ENCODE results near the gene SHLD1.
"Not testable (repeated sequence)": the region's sequence is repeated elsewhere in the genome, so short reads cannot be mapped to it uniquely, and the experiment has no call there.

Gene SHLD1

DNA sequence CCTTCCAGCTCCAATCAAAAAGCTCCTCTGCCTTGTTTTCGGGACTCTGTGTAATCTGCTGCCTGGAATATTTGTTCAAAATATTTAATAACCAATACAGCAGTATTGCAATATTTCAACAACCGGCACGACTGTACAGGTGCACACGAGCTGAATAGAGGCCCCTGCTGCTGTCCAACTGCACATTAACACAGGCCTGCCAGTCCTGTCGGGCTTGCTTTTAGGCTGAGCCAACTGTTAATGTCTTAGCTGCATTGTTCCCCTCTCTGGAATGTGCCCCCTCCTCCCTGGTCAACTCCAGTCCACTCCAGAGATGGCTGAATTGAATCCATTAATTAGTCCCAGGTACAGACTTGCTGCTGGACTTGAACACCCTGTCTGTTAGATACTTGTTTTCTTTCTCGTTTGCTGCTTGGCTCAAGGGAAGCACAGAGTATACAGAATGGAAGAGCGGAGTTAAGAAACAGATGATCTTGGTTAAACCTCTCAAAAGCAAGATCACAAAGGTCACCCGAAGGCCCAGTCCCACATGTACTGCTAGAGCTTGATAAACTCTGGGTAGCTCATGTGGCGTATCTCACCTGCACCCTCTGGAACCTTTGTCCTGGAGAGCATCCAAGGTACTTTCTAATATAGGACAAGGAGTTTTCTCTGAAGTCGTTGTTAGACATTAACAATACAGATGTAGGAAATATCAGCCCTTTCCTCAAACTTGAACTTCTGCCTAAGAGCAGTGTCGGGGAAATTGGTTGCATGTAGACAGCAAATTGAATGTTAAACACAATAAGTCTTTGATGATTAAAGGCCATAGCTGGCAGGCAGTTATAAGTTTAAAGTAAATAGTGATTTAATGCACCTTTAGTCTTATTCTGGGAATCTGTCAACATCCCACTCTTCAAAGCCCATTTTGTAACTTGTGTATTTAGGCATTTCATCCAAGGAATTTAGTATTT lies 31.9 kb downstream of the SHLD1 start:
- no peak for DNase-seq

DNA sequence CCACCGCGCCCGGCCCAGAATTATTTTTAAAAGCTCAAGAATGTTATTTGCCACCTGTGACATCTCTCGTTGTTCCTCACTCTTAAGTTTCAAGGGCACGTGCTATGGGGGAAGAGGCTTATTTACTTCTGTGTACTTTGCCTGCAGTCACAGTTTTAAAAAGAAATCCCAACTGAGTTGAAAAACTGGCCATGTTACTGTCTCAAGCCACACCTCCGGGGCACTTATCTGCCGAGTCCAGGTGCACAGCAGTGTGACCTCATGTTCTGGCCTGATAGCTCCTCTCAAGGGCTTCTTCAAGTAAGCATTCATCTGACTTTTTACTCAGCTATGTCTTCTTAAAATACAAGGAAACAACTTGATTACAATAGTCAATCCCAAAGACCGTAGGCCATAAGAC lies 34.5 kb downstream of the SHLD1 start:
- no peak for DNase-seq

DNA sequence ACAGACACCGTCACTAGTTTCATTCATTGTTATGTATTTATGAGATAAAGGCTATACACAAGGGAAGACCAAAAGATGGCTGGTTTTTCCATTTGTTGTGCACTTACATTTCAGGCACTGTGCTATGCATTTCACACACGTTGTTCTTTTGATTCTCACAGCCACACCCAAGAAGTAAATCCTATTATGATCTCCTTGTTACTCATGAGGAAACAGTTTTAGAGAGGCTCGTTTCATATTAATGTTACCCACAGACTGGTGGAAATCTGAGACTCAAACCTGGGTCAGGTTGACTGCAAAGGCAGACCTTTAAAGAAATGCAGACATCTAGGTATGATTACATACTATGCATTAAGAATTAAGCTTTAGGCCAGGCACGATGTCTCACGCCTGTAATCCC lies 34.9 kb downstream of the SHLD1 start:
- no peak for DNase-seq

DNA sequence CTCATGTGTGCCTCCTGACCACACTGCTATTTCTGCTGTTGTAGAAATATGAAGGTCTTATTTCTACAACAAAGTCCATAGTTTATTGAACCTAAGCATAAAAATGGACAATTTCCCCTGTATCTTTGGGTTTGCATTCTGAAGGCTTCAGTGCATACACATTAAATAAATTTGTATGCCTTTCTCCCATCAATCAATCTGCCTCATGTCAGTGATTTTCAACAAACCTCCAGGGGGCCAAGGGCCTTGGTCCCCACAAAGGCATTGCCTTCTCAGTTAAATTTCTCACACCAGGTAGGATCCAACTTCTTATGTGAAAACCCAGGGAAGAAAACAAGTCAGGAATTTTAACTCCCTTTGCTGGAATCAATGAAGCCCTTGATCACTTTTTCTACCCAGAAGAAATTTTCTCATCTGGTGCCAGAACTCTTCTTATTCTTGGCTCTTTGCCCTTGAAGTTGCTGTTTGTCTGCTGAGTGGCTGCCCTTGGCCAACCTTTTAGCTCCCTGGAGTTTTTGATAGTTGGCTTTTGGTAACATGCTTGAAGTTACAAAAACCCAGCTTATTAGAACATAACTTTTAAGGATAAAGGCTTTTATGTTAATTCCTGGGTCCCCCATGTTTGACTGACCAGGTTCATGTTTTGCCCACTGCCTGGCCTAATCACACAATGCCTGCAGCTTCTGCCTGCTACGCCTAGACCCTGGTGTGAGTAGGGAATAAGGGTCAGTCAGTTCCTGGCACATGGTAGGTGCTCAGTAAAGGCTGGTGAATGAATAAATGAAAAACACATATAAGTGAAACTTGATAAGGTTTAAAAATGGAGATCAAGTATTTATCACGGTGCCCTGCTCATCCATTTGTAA lies 37.0 kb downstream of the SHLD1 start:
- DNase-seq, result no peak

GRCh38 chr20:5787796-5788165 lies 37.6 kb downstream of the SHLD1 start:
- no peak for DNase-seq

GRCh38 chr20:5788385-5788895 lies 38.2 kb downstream of the SHLD1 start:
- DNase-seq, result peak; percentile 57

DNA sequence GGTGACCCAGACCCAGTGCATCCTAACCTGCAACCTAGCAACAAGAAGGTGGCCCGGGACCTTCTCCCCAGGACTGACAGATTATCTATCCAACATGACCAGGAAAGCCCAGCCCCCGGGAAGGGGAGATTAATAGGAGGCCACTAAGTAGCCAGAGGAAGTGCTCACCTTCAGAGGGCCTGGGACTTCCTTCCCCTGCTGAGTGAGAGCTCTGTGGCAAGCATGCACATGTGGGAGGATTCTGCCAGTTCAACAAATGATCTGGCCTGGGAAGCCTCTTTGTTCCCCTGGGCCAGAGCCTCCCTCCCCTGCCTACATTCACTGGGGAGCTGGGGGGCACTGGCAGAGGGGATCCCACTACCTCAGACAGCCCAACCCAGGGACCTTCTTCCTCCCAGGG lies 39.6 kb downstream of the SHLD1 start:
- DNase-seq, result no peak

DNA sequence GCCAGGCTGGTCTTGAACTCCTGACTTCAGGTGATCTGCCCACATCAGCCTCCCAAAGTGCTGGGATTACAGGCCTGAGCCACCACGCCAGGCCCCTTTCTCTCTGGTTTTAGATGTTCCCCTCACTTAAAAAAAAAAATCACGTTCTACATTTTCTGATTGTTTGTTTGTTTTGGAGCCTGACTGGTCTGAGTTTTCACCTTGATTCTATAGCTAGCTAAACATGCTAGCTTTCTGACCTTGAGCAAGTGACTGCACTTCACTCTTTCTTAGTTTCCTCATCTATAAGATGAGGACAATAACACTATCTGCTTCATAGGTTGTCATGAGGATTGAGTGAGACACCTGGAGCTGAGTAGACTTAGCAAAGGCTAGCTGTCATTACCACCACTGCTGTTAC lies 43.7 kb downstream of the SHLD1 start:
- no peak for DNase-seq

GRCh38 chr20:5796331-5797040 lies 46.3 kb downstream of the SHLD1 start:
- DNase-seq, result no peak

DNA sequence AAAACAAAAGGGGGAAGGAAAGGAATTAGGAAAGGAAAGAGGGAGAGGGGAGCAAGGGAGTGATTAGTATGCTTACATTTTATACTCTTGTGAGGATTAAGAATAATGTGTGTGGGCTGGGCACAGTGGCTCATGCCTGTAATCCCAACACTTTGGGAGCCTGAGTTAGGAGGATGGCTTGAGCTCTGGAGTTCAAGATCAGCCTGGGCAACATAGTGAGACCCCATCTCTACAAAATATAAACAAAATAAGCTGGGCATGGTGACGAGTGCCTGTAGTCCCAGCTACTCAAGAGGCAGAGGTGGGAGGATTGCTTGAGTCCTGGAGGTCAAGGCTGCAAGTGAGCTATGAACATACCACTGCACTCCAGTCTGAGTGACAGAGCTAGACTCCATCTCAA lies 47.0 kb downstream of the SHLD1 start:
- DNase-seq, result no peak

- no peak for DNase-seq
Measured at GRCh38 chr20:5797843-5798462, 47.8 kb downstream of the SHLD1 start.

DNA sequence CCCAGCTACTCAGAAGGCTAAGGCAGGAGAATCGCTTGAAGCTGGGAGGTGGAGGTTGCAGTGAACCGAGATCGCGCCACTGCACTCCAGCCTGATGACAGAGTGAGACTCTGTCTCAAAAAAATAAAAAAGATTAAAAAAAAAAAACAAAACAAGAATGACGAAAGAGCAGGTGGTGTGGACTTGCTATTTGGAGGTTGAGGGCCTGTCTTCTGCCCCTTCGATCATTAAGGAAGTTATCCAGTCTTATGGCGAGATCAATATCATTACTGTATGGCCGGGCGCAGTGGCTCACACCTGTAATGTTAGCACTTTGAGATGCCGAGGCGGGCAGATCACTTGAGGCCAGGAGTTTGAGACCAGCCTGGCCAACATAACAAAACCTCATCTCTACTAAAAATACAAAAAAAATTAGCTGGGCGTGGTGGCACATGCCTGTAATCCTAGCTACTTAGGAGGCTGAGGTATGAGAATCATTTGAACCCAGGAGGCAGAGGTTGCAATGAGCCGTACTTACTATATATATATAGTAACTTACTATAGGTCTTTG lies 53.6 kb downstream of the SHLD1 start:
- not testable (repeated sequence) for DNase-seq

DNA sequence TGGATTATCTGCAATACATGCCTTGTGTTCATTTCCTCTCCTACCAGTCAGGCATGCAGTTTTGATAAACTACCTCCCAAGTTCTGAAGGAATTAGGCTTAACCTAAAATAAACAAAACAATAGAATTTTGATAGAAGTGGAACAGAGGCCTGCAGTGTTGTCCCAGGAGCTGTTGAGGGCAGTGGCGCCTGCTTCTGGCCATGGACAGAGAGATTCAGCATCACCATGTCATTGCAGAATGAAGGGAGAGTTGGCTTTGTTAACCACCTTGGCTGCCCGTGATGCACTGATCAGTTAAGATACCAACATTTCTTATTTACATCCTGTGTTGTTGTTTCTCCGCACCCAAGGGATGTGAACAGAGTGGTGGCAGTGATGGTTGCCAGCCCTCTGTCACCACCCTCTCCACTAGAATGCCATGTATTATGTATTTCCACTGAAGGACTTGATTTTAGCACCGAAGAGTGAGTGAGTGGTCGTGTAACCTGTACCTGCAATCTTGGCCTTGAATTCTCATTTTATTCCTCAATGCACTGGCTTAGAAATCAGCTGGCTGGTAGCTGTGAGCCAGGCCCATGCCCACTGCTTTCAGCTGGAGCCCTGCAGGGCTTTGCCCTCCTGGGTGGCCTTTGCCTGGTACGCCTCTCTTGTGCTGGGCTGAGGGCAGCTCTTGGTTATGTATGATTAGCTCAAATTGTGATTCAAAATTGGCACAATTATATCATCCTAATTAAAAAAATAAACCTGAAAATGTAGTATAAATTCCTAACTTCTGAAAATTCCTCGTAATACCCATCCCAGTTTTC lies 56.5 kb downstream of the SHLD1 start:
- no peak for DNase-seq

GRCh38 chr20:5807431-5807830 lies 57.2 kb downstream of the SHLD1 start:
- DNase-seq, result no peak

DNA sequence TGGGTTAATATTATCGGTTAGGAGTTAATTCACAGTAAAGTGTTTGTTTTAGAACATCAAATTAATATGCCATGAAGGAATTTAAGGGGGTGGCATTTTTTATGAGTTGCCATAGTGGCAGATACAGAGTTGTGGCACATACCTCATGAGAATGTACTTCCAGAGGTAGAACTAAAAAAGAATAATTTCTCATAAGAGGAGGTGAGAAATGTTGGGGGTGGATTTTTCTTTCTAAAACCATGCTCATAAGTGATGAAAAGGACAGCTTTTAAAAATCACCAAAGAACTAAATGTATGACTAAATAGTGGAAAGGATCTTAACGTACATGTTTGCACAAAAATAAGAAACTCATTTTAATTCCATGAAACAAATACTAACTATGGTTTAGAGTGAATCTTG lies 58.7 kb downstream of the SHLD1 start:
- DNase-seq, result no peak

DNA sequence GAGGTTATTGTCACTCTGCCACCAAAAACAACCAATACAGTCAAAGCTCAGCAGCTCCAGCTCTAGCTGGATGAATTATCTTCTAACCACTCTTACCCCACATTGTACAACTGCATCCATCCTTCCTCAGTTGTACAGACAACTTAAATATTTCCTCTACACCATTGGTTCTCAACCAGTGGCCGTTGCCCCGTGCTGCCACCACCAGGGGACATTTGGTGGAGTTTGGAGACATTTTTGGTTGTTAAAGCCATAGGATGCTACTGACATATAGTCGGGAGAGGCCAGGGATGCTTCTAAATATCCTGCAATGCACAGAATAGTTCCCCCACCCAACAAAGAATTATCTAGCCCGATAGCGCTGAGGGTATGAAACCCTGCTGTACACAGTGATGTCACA lies 59.3 kb downstream of the SHLD1 start:
- no peak for DNase-seq

GRCh38 chr20:5810800-5811422 lies 60.7 kb downstream of the SHLD1 start:
- DNase-seq, result no peak

- no peak for DNase-seq
Measured at GRCh38 chr20:5811746-5812145, 61.5 kb downstream of the SHLD1 start.

DNA sequence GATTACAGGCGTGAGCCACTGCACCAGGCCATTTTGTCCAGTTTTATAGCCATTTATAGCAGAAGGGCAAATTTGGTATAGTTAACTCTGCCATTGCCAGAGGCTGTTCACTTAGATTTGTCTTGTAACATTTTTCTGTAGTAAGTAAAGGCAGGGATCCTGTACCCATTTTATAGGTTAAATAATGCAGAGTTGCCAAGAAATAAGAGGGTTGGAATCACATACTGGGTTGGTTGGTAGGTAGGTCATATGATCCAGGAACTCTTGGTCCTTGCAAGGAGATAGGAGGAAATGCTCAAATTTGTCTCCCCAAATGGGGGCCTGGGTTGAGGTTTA lies 68.1 kb downstream of the SHLD1 start:
- DNase-seq, result no peak

DNA sequence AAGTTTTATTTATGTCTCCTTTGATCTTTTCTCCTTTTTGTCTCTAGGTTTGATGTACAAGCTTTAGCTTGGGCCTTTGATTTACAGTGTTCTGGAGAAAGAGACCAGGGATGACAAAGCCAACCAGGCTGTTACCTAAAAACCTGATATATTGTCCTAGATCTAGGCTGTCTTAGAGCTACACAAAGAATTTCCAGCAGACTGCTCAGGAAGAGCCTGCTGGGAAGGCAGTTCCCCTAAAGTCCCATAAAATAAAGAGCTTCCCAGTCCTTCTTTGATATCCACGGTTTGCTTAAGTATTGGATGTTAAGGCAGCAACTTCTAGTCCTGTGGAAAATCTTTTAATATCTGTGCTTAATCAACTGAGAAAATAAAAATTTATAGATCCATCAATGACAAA lies 70.5 kb downstream of the SHLD1 start:
- DNase-seq, result no peak

DNA sequence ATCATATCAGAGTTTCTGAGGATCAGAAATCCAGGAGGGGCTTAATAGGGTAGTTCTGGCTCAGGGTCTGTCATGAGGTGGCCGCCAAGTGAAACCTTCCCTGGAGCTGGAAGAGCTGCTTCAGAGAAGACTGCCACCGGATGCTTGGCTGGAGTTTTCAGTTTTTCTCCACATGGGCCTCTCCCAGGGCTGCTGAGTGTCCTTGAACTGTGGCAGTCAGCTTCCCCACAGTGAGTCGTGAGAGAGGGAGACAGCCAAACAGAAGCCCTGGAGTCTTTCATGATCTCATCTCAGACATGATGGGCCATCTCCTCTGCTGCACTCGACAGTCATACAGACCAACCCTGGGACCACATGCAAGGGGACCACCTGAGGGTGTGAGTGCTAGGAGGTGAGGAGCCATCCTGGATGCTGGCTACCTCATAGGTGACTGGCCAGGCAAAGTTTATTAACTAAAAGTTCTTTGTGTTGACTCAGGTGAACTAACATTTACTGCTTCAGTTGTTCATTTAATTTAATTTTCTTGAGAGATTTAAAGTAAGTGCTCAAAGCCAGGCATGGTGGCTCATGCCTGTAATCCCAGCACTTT lies 71.5 kb downstream of the SHLD1 start:
- no peak for DNase-seq

Measured in T-helper 9 cell (primary cell).